HepG2 (cell line): ENCODE data around the gene PRKRIP1. TPM values are rescaled to one million over a fixed set of nuclear protein-coding genes. Genes with fewer than 3 reads are reported as not detected.

ENCODE experiments used
- ATAC-seq: fragments of 200-7000 bp; cut with Tn5 transposase; 3 replicates; pipeline ENCODE4 v1.9.1; 2020; ENCODE audit warnings: mild to moderate bottlenecking, moderate library complexity
- BruUV-seq: library from RNA; stranded (reverse); fragments of 400-500 nt; replicated peaks from 2 replicates; lab custom pipeline; 2021; lab: Mats Ljungman, UMichigan
- CTCF ChIA-PET: fragments of 300-600 bp; formaldehyde crosslinking; extraction: SDS; loops from one replicate; lab custom pipeline; 2021; ENCODE audit warnings: low total read pairs, inconsistent platforms, low intra/inter-chr PET ratio; lab: Yijun Ruan, JAX
- POLR2A ChIA-PET: fragments of 350-600 bp; sonication (Branson Sonifier 250); formaldehyde crosslinking; loops from one replicate; lab custom pipeline; 2020; ENCODE audit warnings: antibody characterized with exemption, inconsistent platforms; lab: Yijun Ruan, JAX
- DNase-seq: peaks from one replicate; pipeline ENCODE4 v3.0.0-alpha.2; 2015; ENCODE audit warnings: low spot score
- FAIRE-seq: peaks from 3 replicates; lab custom pipeline; 2011; peaks lifted over from hg19 to GRCh38; lab: Jason Lieb, UNC
- H2AFZ ChIP-seq: one replicate; pipeline ENCODE4 v1.6.1; 2011; ENCODE audit warnings: low read length, inconsistent platforms
- H3K27ac ChIP-seq: fragments of 300-600 bp; 3 replicates; pipeline ENCODE4 v1.8.0; 2011; ENCODE audit warnings: mixed run types, mild to moderate bottlenecking, mixed read lengths, low read length, inconsistent platforms; ENCODE audit not compliant: insufficient read depth; ENCODE audit errors: extremely low read length
- H3K27me3 ChIP-seq, 2 experiments: fragments of 200-600 bp in 1 of 2; 2 replicates in 1 of 2; 3 replicates in 1 of 2; pipeline versions ENCODE4 v1.6.0 to v1.8.0; 2011; ENCODE audit warnings: low read length in 2 of 2, mild to moderate bottlenecking in 2 of 2, moderate library complexity in 2 of 2, inconsistent platforms in 1 of 2; ENCODE audit not compliant: insufficient read depth in 2 of 2, control insufficient read depth in 1 of 2
- H3K36me3 ChIP-seq, 2 experiments: fragments of 200-600 bp in 1 of 2; replicated peaks in 1 of 2; 2 replicates in 1 of 2; 3 replicates in 1 of 2; pipeline versions ENCODE4 v1.5.1 to v1.8.0; 2011; ENCODE audit warnings: low read length in 2 of 2, inconsistent platforms in 1 of 2; ENCODE audit not compliant: insufficient read depth in 2 of 2, control insufficient read depth in 1 of 2
- H3K4me1 ChIP-seq: 2 replicates; pipeline ENCODE4 v1.5.1; 2012; ENCODE audit warnings: low read length, inconsistent platforms; ENCODE audit not compliant: insufficient read depth
- H3K4me2 ChIP-seq: 2 replicates; pipeline ENCODE4 v1.6.0; 2011; ENCODE audit warnings: low read depth, low read length, inconsistent platforms
- H3K4me3 ChIP-seq, 3 experiments: fragments of 200-600 bp in 1 of 3; sonication (generic), shearing (Covaris generic) in 1 of 3; replicated peaks in 1 of 3; 2 replicates each; pipeline ENCODE4 v1.5.1; 2011 to 2016; ENCODE audit warnings: low read length in 3 of 3, inconsistent platforms in 2 of 3, low read depth in 2 of 3, mild to moderate bottlenecking in 2 of 3, control low read depth in 1 of 3, mixed read lengths in 1 of 3; ENCODE audit not compliant: insufficient read depth in 1 of 3
- H3K79me2 ChIP-seq: one replicate; pipeline ENCODE4 v1.6.1; 2011; ENCODE audit warnings: low read length, inconsistent platforms; ENCODE audit not compliant: insufficient read depth
- H3K9ac ChIP-seq: 2 replicates; pipeline ENCODE4 v1.6.0; 2011; ENCODE audit warnings: mild to moderate bottlenecking, low read depth, low read length, inconsistent platforms; ENCODE audit not compliant: insufficient read depth
- H3K9me3 ChIP-seq: 2 replicates; pipeline ENCODE4 v1.5.1; 2012; ENCODE audit warnings: mild to moderate bottlenecking, low read length
- H4K20me1 ChIP-seq: 2 replicates; pipeline ENCODE4 v1.6.0; 2011; ENCODE audit warnings: inconsistent platforms, mild to moderate bottlenecking, low read length, moderate library complexity; ENCODE audit not compliant: insufficient read depth
- AGO2 ChIP-seq: fragments of 200-400 bp; formaldehyde crosslinking; optimal IDR thresholded peaks from 2 replicates; pipeline ENCODE3; 2017; ENCODE audit warnings: mild to moderate bottlenecking, low read depth, low read length, moderate library complexity
- BHLHE40 ChIP-seq: IDR thresholded peaks from 2 replicates; pipeline ENCODE4 v1.6.1; 2011; ENCODE audit warnings: low read length, improper control_type of control experiment
- CTCF ChIP-seq: sonication (generic); formaldehyde crosslinking; IDR thresholded peaks from 2 replicates; pipeline ENCODE4 v1.5.0; 2020; ENCODE audit warnings: mild to moderate bottlenecking, missing genetic modification reagents, moderate library complexity
- DMAP1 ChIP-seq: IDR thresholded peaks from 2 replicates; pipeline ENCODE4 v1.6.1; 2016
- HNF4A ChIP-seq: sonication (generic); formaldehyde crosslinking; IDR thresholded peaks from 2 replicates; pipeline ENCODE4 v1.4.0; 2020; ENCODE audit warnings: missing genetic modification reagents
- HNRNPL ChIP-seq: fragments of 200-400 bp; formaldehyde crosslinking; IDR thresholded peaks from 2 replicates; pipeline ENCODE4 v1.6.1; 2017; ENCODE audit warnings: mild to moderate bottlenecking, low read depth, low read length
- MXD3 ChIP-seq: IDR thresholded peaks from 2 replicates; pipeline ENCODE4 v1.6.1; 2016; ENCODE audit warnings: mild to moderate bottlenecking, missing biosample characterization, missing genetic modification reagents
- POLR2AphosphoS5 ChIP-seq: IDR thresholded peaks from 2 replicates; pipeline ENCODE4 v1.6.1; 2012; ENCODE audit warnings: low read depth, low read length
- ZBTB33 ChIP-seq: sonication (generic); formaldehyde crosslinking; IDR thresholded peaks from 2 replicates; pipeline ENCODE4 v1.4.0; 2020; ENCODE audit warnings: missing genetic modification reagents
- ZBTB38 ChIP-seq: sonication (generic); formaldehyde crosslinking; IDR thresholded peaks from 2 replicates; pipeline ENCODE4 v1.5.1; 2020; ENCODE audit warnings: mild to moderate bottlenecking, missing genetic modification reagents
- ZNF687 ChIP-seq: sonication (generic); formaldehyde crosslinking; IDR thresholded peaks from 2 replicates; pipeline ENCODE4 v1.5.1; 2020; ENCODE audit warnings: mild to moderate bottlenecking, missing genetic modification reagents, moderate library complexity
- ZNF784 ChIP-seq: sonication (generic); formaldehyde crosslinking; IDR thresholded peaks from 2 replicates; pipeline ENCODE4 v1.5.1; 2020; ENCODE audit warnings: missing genetic modification reagents, mild to moderate bottlenecking, borderline replicate concordance
- ZNF841 ChIP-seq: sonication (generic); formaldehyde crosslinking; IDR thresholded peaks from 2 replicates; pipeline ENCODE4 v1.8.1; 2023; ENCODE audit warnings: missing genetic modification reagents, borderline replicate concordance
- WGBS: methylation state at CpG from one replicate; pipeline ENCODE4 v1.1.6; 2017; ENCODE audit warnings: low lambda C conversion rate; 5-methylcytosine and 5-hydroxymethylcytosine counted together
- in situ Hi-C: cut with HindIII; loops from 2 replicates; pipeline ENCODE4 v1.10.0; 2017; ENCODE audit warnings: low pct_unique_long_range_greater_than_20kb; ENCODE audit not compliant: extremely low pct_ligation_motif_present
- intact Hi-C: fragments of 100-400 bp; cut with micrococcal nuclease; formaldehyde crosslinking; loops from one replicate; pipeline ENCODE4 v1.10.0; 2022; ENCODE audit not compliant: unreplicated experiment
- polyA plus RNA-seq, 8 experiments: library from polyadenylated mRNA; depleted of rRNA in 3 of 8; stranded (reverse) in 7 of 8; unstranded in 1 of 8; fragments of >200 nt; fragmentation: Illumina TruSeq in 4 of 8; extraction: Trizol in 4 of 8; gene quantifications; 2 replicates each; pipeline versions ENCODE4 v1.2.1 to v1.2.3, GENCODE V29; 2011 to 2016; ENCODE audit warnings: low read depth in 4 of 8, missing spikeins in 1 of 8, mixed read lengths in 1 of 8; ENCODE audit not compliant: insufficient read depth in 1 of 8
- total RNA-seq, 5 experiments: library from RNA; depleted of rRNA; stranded (reverse); fragments of >200 nt; fragmentation: Illumina TruSeq; extraction: Trizol; gene quantifications; 2 replicates each; pipeline ENCODE4 v1.2.3, GENCODE V29; 2016; ENCODE audit warnings: low read depth in 1 of 5

Gene PRKRIP1
- total and polyA plus RNA-seq, 2 of the 13 experiments (the other 11 are each of a cell fraction or from before 2014, with no cell fraction given): 13.2 to 16.8 TPM

- CTCF ChIA-PET: no interaction called here
- intact Hi-C loops: no loop called here
- DNase-seq (no peak), FAIRE-seq (no peak), ATAC-seq (peak; percentile 14)
- in situ Hi-C loops: no loop called here
- Histone ChIP-seq H3K4me1 (peaks cover 15% of the 10 kb centered on the region), H3K9me3 (no peaks in the 10 kb centered on the region), H3K27ac (no peak overlapping the region), H3K4me2 (no peak overlapping the region), H3K9ac (no peak overlapping the region), H3K79me2 (no peaks in the 10 kb centered on the region), H4K20me1 (no peaks in the 10 kb centered on the region), H3K4me3 (no peak overlapping the region), H3K36me3 (peaks cover 5 to 7% of the 10 kb centered on the region in 2 experiments; a peak in 2 of 5 replicates), H3K27me3 (no peaks in the 10 kb centered on the region), H2AFZ (no peak overlapping the region)
- TF ChIP-seq HNF4A (peak; percentile 23; the same call in 1 of the 2 replicates), ZBTB38 (CRISPR knock-in tag) (0 out of 2 replicates have a peak, but pooled peaks have one; percentile 21), BHLHE40 (no peak), ZBTB33 (peak; percentile 16; the same call in 1 of the 2 replicates), HNRNPL (0 out of 2 replicates have a peak, but pooled peaks have one; percentile 50), POLR2AphosphoS5 (no peak), DMAP1 (CRISPR knock-in tag) (no peak), ZNF784 (CRISPR knock-in tag) (no peak), CTCF (CRISPR knock-in tag) (0 out of 2 replicates have a peak, but pooled peaks have one; percentile 20), AGO2 (peak; percentile 29), ZNF841 (CRISPR knock-in tag) (no peak), ZNF687 (no peak), MXD3 (no peak)
- POLR2A ChIA-PET: no interaction called here
- WGBS: 81% methylated on average over 17 of the region's 20 CpGs
- no TSS peak for BruUV-seq
Measured at GRCh38 chr7:102469972-102470825, 74.0 kb downstream of the PRKRIP1 start.
